PC-9 (cell line): ENCODE results near the gene STUB1. TPM values are rescaled to one million over a fixed set of nuclear protein-coding genes. Genes with fewer than 3 reads are reported as not detected.
A peak's percentile ranks its signal among the peaks of the same experiment; 100 is the strongest.

Source experiments
- BruUV-seq: library from RNA; stranded (reverse); fragments of 400-500 nt; replicated peaks from 2 replicates; lab custom pipeline; 2021; lab: Mats Ljungman, UMichigan
- CTCF ChIA-PET: fragments of 300-600 bp; sonication (Branson Sonifier 250); formaldehyde crosslinking; loops from one replicate; lab custom pipeline; 2022; ENCODE audit warnings: antibody characterized with exemption; lab: Charles Lee
- POLR2A ChIA-PET: fragments of 300-600 bp; sonication (Branson Sonifier 250); formaldehyde crosslinking; loops from one replicate; lab custom pipeline; 2022; ENCODE audit warnings: antibody characterized with exemption; ENCODE audit not compliant: unreplicated experiment; lab: Charles Lee
- DNase-seq, 2 experiments: peaks; one replicate each; pipeline versions ENCODE4 v3.0.0 to v3.0.0-alpha.2; 2015 to 2022; ENCODE audit warnings: mixed read lengths in 1 of 2
- H2AFZ ChIP-seq: fragments of 200-600 bp; sonication (generic); 2 replicates; pipeline ENCODE4 v1.8.1; 2017; ENCODE audit warnings: antibody characterized with exemption
- H3F3A ChIP-seq: fragments of 200-600 bp; sonication (generic); 2 replicates; pipeline ENCODE4 v1.8.1; 2017; ENCODE audit warnings: antibody characterized with exemption, mild to moderate bottlenecking, low read depth; ENCODE audit not compliant: insufficient read depth
- H3K27ac ChIP-seq: fragments of 200-600 bp; sonication (generic); 2 replicates; pipeline ENCODE4 v1.6.1; 2016; ENCODE audit warnings: mixed run types
- H3K27me3 ChIP-seq: fragments of 200-600 bp; sonication (generic); 2 replicates; pipeline ENCODE4 v1.6.1; 2016; ENCODE audit warnings: low read depth, mixed run types; ENCODE audit not compliant: insufficient read depth
- H3K36me3 ChIP-seq: fragments of 200-600 bp; sonication (generic); 2 replicates; pipeline ENCODE4 v1.6.1; 2016; ENCODE audit warnings: low read depth, mixed run types
- H3K4me1 ChIP-seq: fragments of 200-600 bp; sonication (generic); replicated peaks from 2 replicates; pipeline ENCODE4 v1.6.1; 2016; ENCODE audit warnings: mixed run types; ENCODE audit not compliant: insufficient read depth
- H3K4me2 ChIP-seq: fragments of 200-600 bp; sonication (generic); 2 replicates; pipeline ENCODE4 v1.6.1; 2017; ENCODE audit warnings: mixed run types
- H3K4me3 ChIP-seq: fragments of 200-600 bp; sonication (generic); 2 replicates; pipeline ENCODE4 v1.6.1; 2016; ENCODE audit warnings: mixed run types
- H3K79me2 ChIP-seq: fragments of 200-600 bp; sonication (generic); 2 replicates; pipeline ENCODE4 v1.6.1; 2017; ENCODE audit warnings: low read depth, mixed run types
- H3K9me2 ChIP-seq: fragments of 200-600 bp; sonication (generic); 2 replicates; pipeline ENCODE4 v1.8.1; 2017; ENCODE audit warnings: mild to moderate bottlenecking; ENCODE audit not compliant: insufficient read depth
- H3K9me3 ChIP-seq: fragments of 200-600 bp; sonication (generic); 2 replicates; pipeline ENCODE4 v1.8.1; 2016; ENCODE audit warnings: low read depth; ENCODE audit not compliant: insufficient read depth
- H4K20me1 ChIP-seq: fragments of 200-600 bp; sonication (generic); 2 replicates; pipeline ENCODE4 v1.8.1; 2017; ENCODE audit not compliant: insufficient read depth
- EZH2 ChIP-seq: fragments of 200-600 bp; sonication (generic); IDR thresholded peaks from 2 replicates; pipeline ENCODE4 v1.8.0; 2017; ENCODE audit warnings: antibody characterized with exemption, low read depth
- intact Hi-C: fragments of 100-400 bp; cut with micrococcal nuclease; formaldehyde crosslinking; loops from one replicate; pipeline ENCODE4 v1.10.0; 2022; ENCODE audit not compliant: unreplicated experiment
- total RNA-seq: library from RNA; stranded (reverse); gene quantifications from 2 replicates; pipeline ENCODE4 v1.2.3, GENCODE V29; 2021
- TF ChIP-seq, protein P1 (sequence below): fragments of 200-600 bp; sonication (generic); conservative IDR thresholded peaks from 2 replicates; pipeline ENCODE4 v1.6.1; 2017; ENCODE audit warnings: mixed run types, antibody characterized with exemption, mild to moderate bottlenecking, moderate library complexity

The STUB1 gene
- total RNA-seq, 1 experiment from 2014 or later, result 174 TPM

DNA sequence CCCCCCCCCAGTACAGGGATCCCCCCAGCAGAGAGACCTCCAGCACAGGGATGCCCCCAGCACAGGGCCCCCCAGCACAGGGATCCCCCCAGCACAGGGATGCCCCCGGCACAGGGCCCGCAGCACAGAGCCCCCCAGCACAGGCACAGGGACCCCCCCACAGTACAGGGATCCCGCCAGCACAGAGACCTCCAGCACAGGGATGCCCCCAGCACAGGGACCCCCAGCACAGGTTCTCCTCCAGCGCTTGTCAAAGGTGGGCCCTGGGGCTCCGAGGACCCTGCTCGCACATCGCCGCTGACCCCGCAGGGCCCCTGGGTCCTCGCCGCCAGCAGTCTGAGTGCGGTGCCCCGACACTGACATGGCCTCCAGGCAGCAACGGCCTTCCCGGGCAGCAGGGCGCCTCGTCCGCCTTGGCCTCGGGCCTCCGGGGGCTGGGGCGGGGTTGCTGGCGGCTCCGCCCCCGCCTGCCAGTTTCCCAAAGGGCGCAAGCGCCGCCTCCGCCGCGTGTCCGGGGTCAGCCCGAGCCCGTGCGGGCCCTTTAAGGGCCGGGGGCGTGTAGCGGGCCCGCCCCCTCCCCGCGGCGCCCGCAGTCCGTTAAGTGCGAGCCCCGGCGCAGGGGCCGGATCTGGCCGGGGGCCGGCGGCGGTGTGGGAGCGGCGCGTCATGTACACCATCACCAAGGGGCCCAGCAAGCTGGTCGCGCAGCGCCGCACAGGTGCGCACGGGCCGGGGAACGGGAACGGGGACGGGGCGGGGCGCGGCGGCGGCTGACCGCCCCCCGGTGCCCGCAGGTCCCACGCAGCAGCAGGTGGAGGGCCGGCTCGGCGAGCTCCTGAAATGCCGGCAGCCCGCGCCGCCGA, 38.7 kb upstream of the STUB1 start, which contains the start of gene MCRIP2:
Gene MCRIP2, plus strand, starts transcription at position 503 of the 863 bp plus-strand sequence. Its CDS starts 164 bp downstream, at position 667.
- H4K20me1 ChIP-seq, result peaks cover 10% of the 10 kb centered on the region; the same call in 1 of the 2 replicates
- CTCF ChIA-PET, result no interaction called here
- intact Hi-C loops, result loop anchor here (10.0 kb wide), 1 partner anchor 257 kb away; the partner anchor contains the start of gene PGAP6
- no peaks in the 10 kb centered on the region for H3K36me3 ChIP-seq
- peak within 1 kb of the TSS; percentile 69 for H3K4me3 ChIP-seq
- TF ChIP-seq, protein P1, sequence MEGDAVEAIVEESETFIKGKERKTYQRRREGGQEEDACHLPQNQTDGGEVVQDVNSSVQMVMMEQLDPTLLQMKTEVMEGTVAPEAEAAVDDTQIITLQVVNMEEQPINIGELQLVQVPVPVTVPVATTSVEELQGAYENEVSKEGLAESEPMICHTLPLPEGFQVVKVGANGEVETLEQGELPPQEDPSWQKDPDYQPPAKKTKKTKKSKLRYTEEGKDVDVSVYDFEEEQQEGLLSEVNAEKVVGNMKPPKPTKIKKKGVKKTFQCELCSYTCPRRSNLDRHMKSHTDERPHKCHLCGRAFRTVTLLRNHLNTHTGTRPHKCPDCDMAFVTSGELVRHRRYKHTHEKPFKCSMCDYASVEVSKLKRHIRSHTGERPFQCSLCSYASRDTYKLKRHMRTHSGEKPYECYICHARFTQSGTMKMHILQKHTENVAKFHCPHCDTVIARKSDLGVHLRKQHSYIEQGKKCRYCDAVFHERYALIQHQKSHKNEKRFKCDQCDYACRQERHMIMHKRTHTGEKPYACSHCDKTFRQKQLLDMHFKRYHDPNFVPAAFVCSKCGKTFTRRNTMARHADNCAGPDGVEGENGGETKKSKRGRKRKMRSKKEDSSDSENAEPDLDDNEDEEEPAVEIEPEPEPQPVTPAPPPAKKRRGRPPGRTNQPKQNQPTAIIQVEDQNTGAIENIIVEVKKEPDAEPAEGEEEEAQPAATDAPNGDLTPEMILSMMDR, result no peak
- no peak for TF ChIP-seq EZH2
- peak within 1 kb of the TSS; percentile 97 for H3K4me2 ChIP-seq
- peaks cover 36% of the 10 kb centered on the region for H3K79me2 ChIP-seq
- POLR2A ChIA-PET, result interaction anchor here (0.6 kb wide), 2 partner anchors 32 to 99 kb away, joined by 3 to 4 read pairs; partner anchors contain the start of gene CIAO3
- peak within 1 kb of the TSS; percentile 73 for H2AFZ ChIP-seq
- H3K4me1 ChIP-seq, result peaks cover 39% of the 10 kb centered on the region
- no peaks in the 10 kb centered on the region for H3K9me3 ChIP-seq
- peak within 1 kb of the TSS; percentile 23; the same call in 1 of the 2 replicates for H3K27ac ChIP-seq
- DNase-seq, result peak; percentile 46 to 95
- H3F3A ChIP-seq, result peaks cover 36% of the 10 kb centered on the region
- BruUV-seq, result no TSS peak
- H3K9me2 ChIP-seq, result no peaks in the 10 kb centered on the region
- H3K27me3 ChIP-seq, result no peaks in the 10 kb centered on the region

- intact Hi-C loops, result loop anchor here (10.0 kb wide), 1 partner anchor 258 kb away; the partner anchor contains the start of gene PGAP6
- Histone ChIP-seq H3K27ac (peak overlapping the region; percentile 23; the same call in 1 of the 2 replicates), H3K79me2 (peaks cover 45% of the 10 kb centered on the region), H4K20me1 (peaks cover 17% of the 10 kb centered on the region; the same call in 1 of the 2 replicates), H3K4me1 (peaks cover 45% of the 10 kb centered on the region), H3K4me2 (peak overlapping the region; percentile 97), H2AFZ (no peak overlapping the region; the same call in 1 of the 2 replicates), H3K36me3 (no peaks in the 10 kb centered on the region), H3K4me3 (peak overlapping the region; percentile 69), H3K9me2 (no peaks in the 10 kb centered on the region), H3F3A (peaks cover 36% of the 10 kb centered on the region), H3K27me3 (no peaks in the 10 kb centered on the region), H3K9me3 (no peaks in the 10 kb centered on the region)
- DNase-seq, result peak; percentile 43 to 73
- TF ChIP-seq EZH2, result no peak
- TF ChIP-seq, protein P1, result no peak
- ChIA-PET CTCF (interaction anchor here (0.6 kb wide), 1 partner anchor 165 kb away, joined by 13 read pairs; no protein-coding TSS in a partner anchor), POLR2A (interaction anchor here (0.6 to 0.8 kb wide), 3 partner anchors 15 to 99 kb away, joined by 3 to 4 read pairs (median 4); partner anchors contain the start of gene CIAO3)
- BruUV-seq, result TSS peak; percentile 20
These were observed 37.8 kb upstream of the STUB1 start for GRCh38 chr16:642189-643049.
